ENCODE data around the gene GTF2IRD1. TPM values are rescaled to one million over a fixed set of nuclear protein-coding genes. Genes with fewer than 3 reads are reported as not detected.

The GTF2IRD1 gene
- total RNA-seq (1 to 10 TPM; 1.2 to 6.9 (median 3.3) TPM), total RNA-seq (0.25 to 36.6 (median 5.6) reads per million in 29 experiments)
- 0.55 TPM for total RNA-seq (2013)

- H3K9me3 ChIP-seq = no peaks in the 10 kb centered on the region
- ATAC-seq (replicated peaks in 1 of 4) = peak; percentile 23 to 45 (median 32)
- H3K27me3 ChIP-seq (replicated peaks in 1 of 2; ENCODE audit: control insufficient read depth in 2 of 2, extremely low read depth in 1 of 2, insufficient read depth in 2 of 2, low read length in 1 of 2) = peaks cover 0 to 21% of the 10 kb centered on the region in 2 experiments
- ChIA-PET POLR2A (interaction anchor here in 1 of 2 donors (0.6 kb wide), 1 partner anchor 270 kb away, joined by 4 read pairs; no protein-coding TSS in a partner anchor), CTCF (no interaction called here)
- Mint-ChIP-seq H3K36me3 (no peaks in the 10 kb centered on the region), H3K27me3 (no peaks in the 10 kb centered on the region), H3K4me3 (peak within 1 kb of the TSS; percentile 76 to 88 (median 79)), H3K27ac (peak within 1 kb of the TSS; percentile 94), H3K9me3 (no peaks in the 10 kb centered on the region), H3K4me1 (peaks cover 13 to 26% (median 22%) of the 10 kb centered on the region in 3 donors)
- H3K4me1 ChIP-seq (ENCODE audit: control insufficient read depth in 1 of 2, extremely low read depth in 1 of 2, insufficient read depth in 2 of 2, low read length in 2 of 2) = peaks cover 7 to 23% of the 10 kb centered on the region in 2 experiments
- H3K36me3 ChIP-seq (ENCODE audit: control insufficient read depth in 2 of 2, extremely low read depth in 1 of 2, insufficient read depth in 1 of 2, low read length in 1 of 2) = no peaks in the 10 kb centered on the region
- H3K27ac ChIP-seq (ENCODE audit: low read length) = peak within 1 kb of the TSS; percentile 83
- peak in 34 of 35 experiments; percentile 9 to 60 (median 35) for DNase-seq
- H3K4me3 ChIP-seq (ENCODE audit: control insufficient read depth in 1 of 2, extremely low read depth in 1 of 2, low read length in 1 of 2) = peak within 1 kb of the TSS; percentile 51 to 58
- 4% methylated on average over 18 of the region's 62 CpGs for WGBS (ENCODE audit: insufficient coverage)
These were observed at the start of gene GTF2IRD1 for GRCh38 chr7:74453322-74454011. Gene GTF2IRD1 (plus strand): TSS chr7:74453906. CDS start chr7:74508081, 54,175 bp downstream.

GRCh38 chr7:74404388-74404700, 49.4 kb upstream of the GTF2IRD1 start:
- ATAC-seq (replicated peaks in 1 of 4) (no peak), DNase-seq (no peak)
- Histone ChIP-seq H3K4me1 (ENCODE audit: control insufficient read depth in 1 of 2, extremely low read depth in 1 of 2, insufficient read depth in 2 of 2, low read length in 2 of 2) (peaks cover 0 to 2% of the 10 kb centered on the region in 2 experiments), H3K9me3 (no peaks in the 10 kb centered on the region), H3K36me3 (ENCODE audit: control insufficient read depth in 2 of 2, extremely low read depth in 1 of 2, insufficient read depth in 1 of 2, low read length in 1 of 2) (peaks cover 0 to 3% of the 10 kb centered on the region in 2 donors), H3K4me3 (ENCODE audit: control insufficient read depth in 1 of 2, extremely low read depth in 1 of 2, low read length in 1 of 2) (no peak overlapping the region), H3K27me3 (replicated peaks in 1 of 2; ENCODE audit: control insufficient read depth in 2 of 2, extremely low read depth in 1 of 2, insufficient read depth in 2 of 2, low read length in 1 of 2) (peaks cover 0 to 13% of the 10 kb centered on the region in 2 experiments), H3K27ac (ENCODE audit: low read length) (no peak overlapping the region)
- Mint-ChIP-seq H3K9me3 (no peaks in the 10 kb centered on the region), H3K4me1 (peaks cover 0 to 2% (median 0%) of the 10 kb centered on the region in 3 donors), H3K4me3 (no peak overlapping the region), H3K36me3 (peaks cover 3% of the 10 kb centered on the region), H3K27me3 (no peaks in the 10 kb centered on the region), H3K27ac (no peak overlapping the region)
- WGBS (ENCODE audit: insufficient coverage) = 82% methylated on average over 2 of the region's 8 CpGs
- POLR2A ChIA-PET = no interaction called here
- CTCF ChIA-PET = interaction anchor here (0.6 to 1.0 kb wide), 2 partner anchors 198 to 337 kb away, joined by 3 read pairs; no protein-coding TSS in a partner anchor

GRCh38 chr7:74404741-74405140, 49.0 kb upstream of the GTF2IRD1 start:
- Mint-ChIP-seq H3K4me3 (no peak overlapping the region), H3K4me1 (peaks cover 0 to 2% (median 0%) of the 10 kb centered on the region in 3 donors), H3K27ac (no peak overlapping the region), H3K9me3 (no peaks in the 10 kb centered on the region), H3K36me3 (peaks cover 3% of the 10 kb centered on the region), H3K27me3 (no peaks in the 10 kb centered on the region)
- H3K27me3 ChIP-seq (replicated peaks in 1 of 2; ENCODE audit: control insufficient read depth in 2 of 2, extremely low read depth in 1 of 2, insufficient read depth in 2 of 2, low read length in 1 of 2) = peaks cover 0 to 13% of the 10 kb centered on the region in 2 experiments
- 90% methylated on average over 14 of the region's 15 CpGs for WGBS (ENCODE audit: insufficient coverage)
- no peak overlapping the region for H3K4me3 ChIP-seq (ENCODE audit: control insufficient read depth in 1 of 2, extremely low read depth in 1 of 2, low read length in 1 of 2)
- CTCF ChIA-PET = interaction anchor here (0.6 to 1.0 kb wide), 2 partner anchors 198 to 215 kb away, joined by 3 read pairs; no protein-coding TSS in a partner anchor
- POLR2A ChIA-PET = no interaction called here
- no peak overlapping the region for H3K27ac ChIP-seq (ENCODE audit: low read length)
- DNase-seq = no peak
- H3K9me3 ChIP-seq = no peaks in the 10 kb centered on the region
- H3K36me3 ChIP-seq (ENCODE audit: control insufficient read depth in 2 of 2, extremely low read depth in 1 of 2, insufficient read depth in 1 of 2, low read length in 1 of 2) = peaks cover 0 to 3% of the 10 kb centered on the region in 2 donors
- H3K4me1 ChIP-seq (ENCODE audit: control insufficient read depth in 1 of 2, extremely low read depth in 1 of 2, insufficient read depth in 2 of 2, low read length in 2 of 2) = peaks cover 0 to 2% of the 10 kb centered on the region in 2 experiments
- ATAC-seq (replicated peaks in 1 of 4) = no peak

- H3K9me3 Mint-ChIP-seq = no peaks in the 10 kb centered on the region
- DNase-seq (no peak), ATAC-seq (replicated peaks in 1 of 4) (no peak)
- CTCF ChIA-PET = interaction anchor here (0.6 kb wide), 3 partner anchors 215 to 1311 kb away, joined by 3 to 8 read pairs (median 3); no protein-coding TSS in a partner anchor
- Histone ChIP-seq H3K9me3 (no peaks in the 10 kb centered on the region), H3K36me3 (ENCODE audit: control insufficient read depth in 2 of 2, extremely low read depth in 1 of 2, insufficient read depth in 1 of 2, low read length in 1 of 2) (peaks cover 0 to 3% of the 10 kb centered on the region in 2 donors), H3K4me1 (ENCODE audit: control insufficient read depth in 1 of 2, extremely low read depth in 1 of 2, insufficient read depth in 2 of 2, low read length in 2 of 2) (peaks cover 0 to 2% of the 10 kb centered on the region in 2 experiments), H3K27ac (ENCODE audit: low read length) (no peak overlapping the region), H3K27me3 (replicated peaks in 1 of 2; ENCODE audit: control insufficient read depth in 2 of 2, extremely low read depth in 1 of 2, insufficient read depth in 2 of 2, low read length in 1 of 2) (peaks cover 0 to 11% of the 10 kb centered on the region in 2 experiments), H3K4me3 (ENCODE audit: control insufficient read depth in 1 of 2, extremely low read depth in 1 of 2, low read length in 1 of 2) (no peak overlapping the region)
- peaks cover 3% of the 10 kb centered on the region for H3K36me3 Mint-ChIP-seq
- 91% methylated on average over 25 of the region's 31 CpGs for WGBS (ENCODE audit: insufficient coverage)
- no peak overlapping the region for H3K27ac Mint-ChIP-seq
- H3K27me3 Mint-ChIP-seq = no peaks in the 10 kb centered on the region
- H3K4me3 Mint-ChIP-seq = no peak overlapping the region
- POLR2A ChIA-PET = interaction anchor here in 1 of 2 donors (0.6 kb wide), 1 partner anchor 24 kb away, joined by 4 read pairs; no protein-coding TSS in a partner anchor
- peaks cover 0 to 2% (median 0%) of the 10 kb centered on the region in 3 donors for H3K4me1 Mint-ChIP-seq
These were observed 48.4 kb upstream of the GTF2IRD1 start for GRCh38 chr7:74405191-74405898.

- no peak overlapping the region for H3K27ac ChIP-seq (ENCODE audit: low read length)
- peaks cover 0 to 7% of the 10 kb centered on the region in 2 experiments for H3K27me3 ChIP-seq (replicated peaks in 1 of 2; ENCODE audit: control insufficient read depth in 2 of 2, extremely low read depth in 1 of 2, insufficient read depth in 2 of 2, low read length in 1 of 2)
- no peak overlapping the region for H3K4me3 ChIP-seq (ENCODE audit: control insufficient read depth in 1 of 2, extremely low read depth in 1 of 2, low read length in 1 of 2)
- H3K4me1 Mint-ChIP-seq = peaks cover 0 to 2% (median 0%) of the 10 kb centered on the region in 3 donors
- no peaks in the 10 kb centered on the region for H3K9me3 ChIP-seq
- no peak overlapping the region for H3K4me3 Mint-ChIP-seq
- peaks cover 3% of the 10 kb centered on the region for H3K36me3 Mint-ChIP-seq
- no peak overlapping the region for H3K27ac Mint-ChIP-seq
- DNase-seq (no peak), ATAC-seq (replicated peaks in 1 of 4) (no peak)
- ChIA-PET CTCF (interaction anchor here (0.6 kb wide), 2 partner anchors 315 to 1310 kb away, joined by 3 to 8 read pairs; no protein-coding TSS in a partner anchor), POLR2A (interaction anchor here in 1 of 2 donors (0.6 kb wide), 1 partner anchor 25 kb away, joined by 4 read pairs; no protein-coding TSS in a partner anchor)
- WGBS (ENCODE audit: insufficient coverage) = 87% methylated on average over 15 of the region's 20 CpGs
- no peaks in the 10 kb centered on the region for H3K27me3 Mint-ChIP-seq
- H3K36me3 ChIP-seq (ENCODE audit: control insufficient read depth in 2 of 2, extremely low read depth in 1 of 2, insufficient read depth in 1 of 2, low read length in 1 of 2) = peaks cover 0 to 3% of the 10 kb centered on the region in 2 donors
- no peaks in the 10 kb centered on the region for H3K9me3 Mint-ChIP-seq
- H3K4me1 ChIP-seq (ENCODE audit: control insufficient read depth in 1 of 2, extremely low read depth in 1 of 2, insufficient read depth in 2 of 2, low read length in 2 of 2) = peaks cover 0 to 2% of the 10 kb centered on the region in 2 experiments
These were observed 47.7 kb upstream of the GTF2IRD1 start for GRCh38 chr7:74405899-74406512.

- Histone ChIP-seq H3K27ac (ENCODE audit: low read length) (no peak overlapping the region), H3K9me3 (no peaks in the 10 kb centered on the region), H3K4me1 (ENCODE audit: control insufficient read depth in 1 of 2, extremely low read depth in 1 of 2, insufficient read depth in 2 of 2, low read length in 2 of 2) (no peaks in the 10 kb centered on the region), H3K36me3 (ENCODE audit: control insufficient read depth in 2 of 2, extremely low read depth in 1 of 2, insufficient read depth in 1 of 2, low read length in 1 of 2) (peaks cover 0 to 3% of the 10 kb centered on the region in 2 donors), H3K27me3 (replicated peaks in 1 of 2; ENCODE audit: control insufficient read depth in 2 of 2, extremely low read depth in 1 of 2, insufficient read depth in 2 of 2, low read length in 1 of 2) (peaks cover 0 to 7% of the 10 kb centered on the region in 2 experiments), H3K4me3 (ENCODE audit: control insufficient read depth in 1 of 2, extremely low read depth in 1 of 2, low read length in 1 of 2) (no peak overlapping the region)
- Mint-ChIP-seq H3K36me3 (peaks cover 3% of the 10 kb centered on the region), H3K4me3 (no peak overlapping the region), H3K9me3 (no peaks in the 10 kb centered on the region), H3K27me3 (no peaks in the 10 kb centered on the region), H3K27ac (no peak overlapping the region), H3K4me1 (no peaks in the 10 kb centered on the region)
- no peak for DNase-seq
- 94% methylated on average over 3 of the region's 4 CpGs for WGBS (ENCODE audit: insufficient coverage)
- no peak for ATAC-seq (replicated peaks in 1 of 4)
- ChIA-PET CTCF (interaction anchor here in 1 of 2 donors (0.7 kb wide), 1 partner anchor 65 kb away, joined by 4 read pairs; no protein-coding TSS in a partner anchor), POLR2A (no interaction called here)
These were observed 45.7 kb upstream of the GTF2IRD1 start for GRCh38 chr7:74407958-74408357.
